Gastrocnemius medialis (tissue), 4 donors: ENCODE measurements around the gene SAC3D1.

Experiments used
- POLR2A ChIP-seq, 2 donors: fragments of 450-650 bp; IDR thresholded peaks; one replicate each; pipeline ENCODE4 v1.6.1; 2017; ENCODE audit warnings: antibody characterized with exemption in 2 of 2, mild to moderate bottlenecking in 2 of 2, moderate library complexity in 2 of 2
- TF ChIP-seq, protein P1 (sequence below), 5 experiments: fragments of 450-650 bp in 3 of 5; fragments of 200-600 bp in 2 of 5; sonication (generic) in 2 of 5; IDR thresholded peaks in 4 of 5; conservative IDR thresholded peaks in 1 of 5; 1 replicate in 4 of 5; 2 replicates in 1 of 5; pipeline ENCODE4 v1.5.1; 2016 to 2019; ENCODE audit warnings: antibody characterized with exemption in 5 of 5, mild to moderate bottlenecking in 3 of 5, moderate library complexity in 3 of 5

DNA sequence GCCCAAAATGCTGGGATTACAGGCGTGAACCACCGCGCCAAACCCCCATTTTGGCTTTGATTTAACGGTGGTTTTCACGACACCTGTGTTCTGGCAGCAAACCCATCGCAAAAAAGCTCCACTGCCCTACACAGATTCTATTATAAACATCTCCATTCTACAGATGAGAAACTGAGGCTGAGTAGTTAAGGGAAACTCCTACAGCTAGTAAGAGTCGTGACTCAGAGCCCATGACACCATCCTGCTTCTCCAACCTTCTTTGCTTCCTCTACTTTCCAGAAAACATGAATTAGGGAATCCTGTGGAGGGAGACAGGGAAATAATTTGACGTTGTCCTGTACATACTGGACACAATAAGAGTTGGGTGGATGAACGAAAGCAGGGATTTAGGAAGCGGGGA, 14.2 kb upstream of the SAC3D1 start:
- TF ChIP-seq, protein P1, sequence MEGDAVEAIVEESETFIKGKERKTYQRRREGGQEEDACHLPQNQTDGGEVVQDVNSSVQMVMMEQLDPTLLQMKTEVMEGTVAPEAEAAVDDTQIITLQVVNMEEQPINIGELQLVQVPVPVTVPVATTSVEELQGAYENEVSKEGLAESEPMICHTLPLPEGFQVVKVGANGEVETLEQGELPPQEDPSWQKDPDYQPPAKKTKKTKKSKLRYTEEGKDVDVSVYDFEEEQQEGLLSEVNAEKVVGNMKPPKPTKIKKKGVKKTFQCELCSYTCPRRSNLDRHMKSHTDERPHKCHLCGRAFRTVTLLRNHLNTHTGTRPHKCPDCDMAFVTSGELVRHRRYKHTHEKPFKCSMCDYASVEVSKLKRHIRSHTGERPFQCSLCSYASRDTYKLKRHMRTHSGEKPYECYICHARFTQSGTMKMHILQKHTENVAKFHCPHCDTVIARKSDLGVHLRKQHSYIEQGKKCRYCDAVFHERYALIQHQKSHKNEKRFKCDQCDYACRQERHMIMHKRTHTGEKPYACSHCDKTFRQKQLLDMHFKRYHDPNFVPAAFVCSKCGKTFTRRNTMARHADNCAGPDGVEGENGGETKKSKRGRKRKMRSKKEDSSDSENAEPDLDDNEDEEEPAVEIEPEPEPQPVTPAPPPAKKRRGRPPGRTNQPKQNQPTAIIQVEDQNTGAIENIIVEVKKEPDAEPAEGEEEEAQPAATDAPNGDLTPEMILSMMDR (IDR thresholded peaks at IDR 0.05 in 4 of 5, conservative IDR thresholded peaks at IDR 0.05 in 1 of 5): no peak
- no peak for TF ChIP-seq POLR2A (IDR thresholded peaks at IDR 0.05)
